Activated T-helper 17 cell treated with anti-CD3 and anti-CD28 coated beads, Interleukin-2, amount 50 U/mL, for 72 hours (primary cell): ENCODE data around the gene LARP1B. TPM values are rescaled to one million over a fixed set of nuclear protein-coding genes. Genes with fewer than 3 reads are reported as not detected.

ENCODE experiments used
- ATAC-seq: fragments of 150-1000 bp; cut with Tn5 transposase; replicated peaks from 2 replicates; pipeline ENCODE4 v1.10.0; 2021; ENCODE audit warnings: mild to moderate bottlenecking, moderate library complexity
- H3K27ac Mint-ChIP-seq: one replicate; pipeline ENCODE4 v1.8.0; 2022; ENCODE audit warnings: mixed read lengths
- H3K27me3 Mint-ChIP-seq: one replicate; pipeline ENCODE4 v1.8.0; 2022; ENCODE audit warnings: mixed read lengths
- H3K36me3 Mint-ChIP-seq: one replicate; pipeline ENCODE4 v1.8.0; 2022; ENCODE audit warnings: low read depth, mild to moderate bottlenecking, mixed read lengths
- H3K4me1 Mint-ChIP-seq: one replicate; pipeline ENCODE4 v1.8.0; 2022; ENCODE audit warnings: mixed read lengths
- H3K4me3 Mint-ChIP-seq: one replicate; pipeline ENCODE4 v1.8.0; 2022; ENCODE audit warnings: mild to moderate bottlenecking, mixed read lengths
- H3K9me3 Mint-ChIP-seq: one replicate; pipeline ENCODE4 v1.8.0; 2022; ENCODE audit warnings: mixed read lengths
- total RNA-seq, 2 donors: library from RNA; stranded (reverse); gene quantifications; one replicate each; pipeline ENCODE4 v1.2.3, GENCODE V29; 2022

LARP1B gene
- total RNA-seq, 2 donors from 2014 or later, result 17.5 to 18.5 TPM

DNA sequence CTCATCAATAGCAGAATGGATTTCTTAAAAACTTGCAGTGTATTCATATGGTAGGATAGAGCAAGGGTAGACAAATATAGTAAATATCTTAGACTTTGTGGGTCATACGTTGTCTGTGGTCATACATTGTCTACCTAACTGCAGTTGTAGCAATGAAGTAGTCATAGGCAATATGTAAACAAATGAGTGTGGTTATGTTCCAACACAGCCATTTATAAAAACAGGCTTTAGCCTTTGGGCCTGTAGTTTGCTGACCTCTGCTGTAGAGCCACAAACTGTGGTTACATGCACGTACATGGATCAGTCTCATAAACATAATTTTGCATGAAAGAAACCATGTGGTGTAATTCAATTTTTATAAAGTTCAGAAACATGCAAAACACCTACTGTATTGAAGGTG lies 98.9 kb downstream of the LARP1B start:
- peaks cover 4% of the 10 kb centered on the region for H3K9me3 Mint-ChIP-seq
- no peaks in the 10 kb centered on the region for H3K27me3 Mint-ChIP-seq
- peaks cover 5% of the 10 kb centered on the region for H3K36me3 Mint-ChIP-seq
- no peaks in the 10 kb centered on the region for H3K4me1 Mint-ChIP-seq
- H3K27ac Mint-ChIP-seq, result no peak overlapping the region
- no peak overlapping the region for H3K4me3 Mint-ChIP-seq
- ATAC-seq, result no peak

DNA sequence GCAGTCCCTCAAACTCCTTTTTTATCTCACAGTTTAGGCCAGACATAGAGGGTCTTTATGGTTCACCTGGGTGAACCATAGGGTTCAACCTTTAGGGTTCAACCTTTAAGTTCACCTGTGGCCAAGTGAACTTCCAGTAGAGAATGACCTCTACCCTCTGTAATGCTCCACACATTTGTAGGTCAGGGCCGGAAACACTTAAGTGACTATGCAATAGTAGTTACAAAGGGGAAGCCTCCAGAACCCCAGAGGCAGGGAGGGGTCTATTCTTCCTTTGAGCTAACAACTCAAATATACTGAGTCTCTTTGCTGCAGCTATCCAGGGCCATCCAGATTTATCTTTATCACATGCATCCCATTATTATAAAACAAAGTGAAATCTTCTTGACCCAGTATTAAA lies 100.0 kb downstream of the LARP1B start:
- peaks cover 4% of the 10 kb centered on the region for H3K9me3 Mint-ChIP-seq
- peaks cover 4% of the 10 kb centered on the region for H3K36me3 Mint-ChIP-seq
- H3K27me3 Mint-ChIP-seq, result no peaks in the 10 kb centered on the region
- no peak overlapping the region for H3K27ac Mint-ChIP-seq
- H3K4me3 Mint-ChIP-seq, result no peak overlapping the region
- no peaks in the 10 kb centered on the region for H3K4me1 Mint-ChIP-seq
- ATAC-seq, result no peak

GRCh38 chr4:128162434-128162833 lies 101.3 kb downstream of the LARP1B start:
- H3K27me3 Mint-ChIP-seq, result no peaks in the 10 kb centered on the region
- no peaks in the 10 kb centered on the region for H3K9me3 Mint-ChIP-seq
- no peaks in the 10 kb centered on the region for H3K4me1 Mint-ChIP-seq
- H3K36me3 Mint-ChIP-seq, result no peaks in the 10 kb centered on the region
- no peak for ATAC-seq
- H3K4me3 Mint-ChIP-seq, result no peak overlapping the region
- H3K27ac Mint-ChIP-seq, result no peak overlapping the region

- ATAC-seq, result no peak
- H3K27ac Mint-ChIP-seq, result no peak overlapping the region
- H3K4me3 Mint-ChIP-seq, result no peak overlapping the region
- no peaks in the 10 kb centered on the region for H3K36me3 Mint-ChIP-seq
- no peaks in the 10 kb centered on the region for H3K9me3 Mint-ChIP-seq
- H3K4me1 Mint-ChIP-seq, result no peaks in the 10 kb centered on the region
- H3K27me3 Mint-ChIP-seq, result no peaks in the 10 kb centered on the region
Observed at GRCh38 chr4:128163177-128164117, 102.3 kb downstream of the LARP1B start.

GRCh38 chr4:128166982-128167381 lies 105.9 kb downstream of the LARP1B start:
- Mint-ChIP-seq H3K9me3 (no peaks in the 10 kb centered on the region), H3K27ac (no peak overlapping the region), H3K27me3 (no peaks in the 10 kb centered on the region), H3K4me1 (no peaks in the 10 kb centered on the region), H3K4me3 (no peak overlapping the region), H3K36me3 (no peaks in the 10 kb centered on the region)
- no peak for ATAC-seq

DNA sequence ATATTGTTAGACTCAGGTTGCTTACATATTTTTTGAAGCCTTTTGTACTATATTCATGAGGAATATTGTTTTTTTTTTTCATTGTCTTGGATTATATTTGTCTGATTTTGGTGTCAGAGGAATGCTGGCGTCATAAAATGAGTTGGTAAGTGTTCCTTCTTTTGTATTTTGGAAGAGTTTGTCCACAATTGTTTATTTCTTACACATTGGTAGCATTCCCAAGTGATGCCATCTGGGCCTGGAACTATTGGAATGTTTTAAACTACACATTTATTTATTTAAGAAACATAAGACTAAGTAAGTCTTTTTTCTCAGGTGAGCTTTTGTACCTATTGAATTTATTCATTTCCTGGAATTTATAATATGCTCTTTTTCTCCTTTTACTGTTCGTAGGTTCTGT lies 107.6 kb downstream of the LARP1B start:
- H3K27me3 Mint-ChIP-seq, result no peaks in the 10 kb centered on the region
- no peak for ATAC-seq
- no peaks in the 10 kb centered on the region for H3K9me3 Mint-ChIP-seq

GRCh38 chr4:128169245-128169644 lies 108.1 kb downstream of the LARP1B start:
- H3K9me3 Mint-ChIP-seq, result no peaks in the 10 kb centered on the region
- no peak for ATAC-seq
- H3K27ac Mint-ChIP-seq, result no peak overlapping the region
- H3K27me3 Mint-ChIP-seq, result no peaks in the 10 kb centered on the region
- H3K4me3 Mint-ChIP-seq, result no peak overlapping the region
- no peaks in the 10 kb centered on the region for H3K4me1 Mint-ChIP-seq
- H3K36me3 Mint-ChIP-seq, result no peaks in the 10 kb centered on the region

More for the DNA sequence above, 107.6 kb downstream of the LARP1B start:
- Mint-ChIP-seq H3K4me3 (no peak overlapping the region), H3K4me1 (no peaks in the 10 kb centered on the region), H3K27ac (no peak overlapping the region), H3K36me3 (no peaks in the 10 kb centered on the region)

- ATAC-seq, result no peak
- H3K27ac Mint-ChIP-seq, result no peak overlapping the region
- H3K27me3 Mint-ChIP-seq, result no peaks in the 10 kb centered on the region
- H3K9me3 Mint-ChIP-seq, result no peaks in the 10 kb centered on the region
- no peaks in the 10 kb centered on the region for H3K4me1 Mint-ChIP-seq
- H3K36me3 Mint-ChIP-seq, result no peaks in the 10 kb centered on the region
- no peak overlapping the region for H3K4me3 Mint-ChIP-seq
Observed at GRCh38 chr4:128176643-128177042, 115.5 kb downstream of the LARP1B start.

- no peaks in the 10 kb centered on the region for H3K9me3 Mint-ChIP-seq
- H3K4me1 Mint-ChIP-seq, result no peaks in the 10 kb centered on the region
- no peak overlapping the region for H3K4me3 Mint-ChIP-seq
- no peaks in the 10 kb centered on the region for H3K27me3 Mint-ChIP-seq
- peak; percentile 43 for ATAC-seq
- H3K36me3 Mint-ChIP-seq, result no peaks in the 10 kb centered on the region
- no peak overlapping the region for H3K27ac Mint-ChIP-seq
Observed at GRCh38 chr4:128177498-128177897, 116.4 kb downstream of the LARP1B start.

DNA sequence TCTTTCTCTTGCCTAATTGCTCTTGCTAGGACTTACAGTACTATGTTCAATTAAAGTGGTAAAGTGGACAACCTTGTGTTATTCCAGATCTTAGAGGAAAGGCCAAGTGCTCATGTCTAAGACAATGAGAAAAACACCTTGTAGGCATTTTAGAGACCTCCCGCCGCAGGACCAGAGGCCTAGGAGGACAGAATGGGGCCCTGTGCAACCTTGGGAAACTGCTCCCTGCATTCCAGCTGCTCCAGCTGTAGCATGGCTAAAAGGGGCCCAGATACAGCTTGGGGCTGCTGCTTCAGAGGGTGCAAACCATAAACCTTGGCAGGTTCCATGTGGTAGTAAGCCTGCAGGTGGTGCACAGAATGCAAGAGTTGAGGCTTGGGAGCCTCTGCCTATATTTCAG lies 125.5 kb downstream of the LARP1B start:
- ATAC-seq, result no peak
- Mint-ChIP-seq H3K4me3 (no peak overlapping the region), H3K27me3 (no peaks in the 10 kb centered on the region)

GRCh38 chr4:128191115-128191781 lies 130.1 kb downstream of the LARP1B start:
- no peaks in the 10 kb centered on the region for H3K4me1 Mint-ChIP-seq
- ATAC-seq, result peak; percentile 95

More for the DNA sequence above, 125.5 kb downstream of the LARP1B start:
- Mint-ChIP-seq H3K36me3 (no peaks in the 10 kb centered on the region), H3K27ac (no peak overlapping the region), H3K9me3 (no peaks in the 10 kb centered on the region), H3K4me1 (no peaks in the 10 kb centered on the region)

GRCh38 chr4:128220286-128221235 lies 159.4 kb downstream of the LARP1B start:
- Mint-ChIP-seq H3K4me3 (no peak overlapping the region), H3K4me1 (no peaks in the 10 kb centered on the region), H3K9me3 (no peaks in the 10 kb centered on the region), H3K27me3 (no peaks in the 10 kb centered on the region), H3K36me3 (no peaks in the 10 kb centered on the region), H3K27ac (no peak overlapping the region)
- ATAC-seq, result no peak

More at GRCh38 chr4:128191115-128191781, 130.1 kb downstream of the LARP1B start:
- H3K27me3 Mint-ChIP-seq, result no peaks in the 10 kb centered on the region
- no peaks in the 10 kb centered on the region for H3K36me3 Mint-ChIP-seq
- H3K9me3 Mint-ChIP-seq, result no peaks in the 10 kb centered on the region
- no peak overlapping the region for H3K27ac Mint-ChIP-seq
- no peak overlapping the region for H3K4me3 Mint-ChIP-seq

GRCh38 chr4:128221586-128221985 lies 160.5 kb downstream of the LARP1B start:
- H3K4me1 Mint-ChIP-seq, result no peaks in the 10 kb centered on the region
- ATAC-seq, result no peak

DNA sequence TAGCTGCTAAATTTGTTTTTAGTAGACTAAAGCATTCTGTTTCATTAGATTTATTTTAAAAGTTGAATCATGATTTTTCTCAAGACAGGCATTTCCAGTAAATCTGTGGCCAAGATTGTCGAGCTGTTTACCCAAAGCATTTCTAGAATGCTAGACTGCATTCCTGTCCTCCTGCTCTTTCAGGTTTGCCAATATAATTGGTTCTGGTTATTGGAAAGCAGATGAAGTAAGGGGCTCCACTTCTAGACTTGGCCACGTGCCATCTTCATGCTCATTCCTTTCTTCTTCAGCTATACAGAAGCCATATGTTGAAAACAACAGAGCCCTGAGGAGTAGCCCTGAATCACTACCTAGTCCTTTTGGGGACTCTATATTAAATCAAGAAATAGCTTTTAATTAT lies 164.0 kb downstream of the LARP1B start:
- no peaks in the 10 kb centered on the region for H3K27me3 Mint-ChIP-seq
- no peak overlapping the region for H3K27ac Mint-ChIP-seq
- H3K36me3 Mint-ChIP-seq, result no peaks in the 10 kb centered on the region
- no peak for ATAC-seq
- no peaks in the 10 kb centered on the region for H3K4me1 Mint-ChIP-seq
- no peak overlapping the region for H3K4me3 Mint-ChIP-seq
- no peaks in the 10 kb centered on the region for H3K9me3 Mint-ChIP-seq

More at GRCh38 chr4:128221586-128221985, 160.5 kb downstream of the LARP1B start:
- H3K4me3 Mint-ChIP-seq, result no peak overlapping the region
- H3K9me3 Mint-ChIP-seq, result no peaks in the 10 kb centered on the region
- no peak overlapping the region for H3K27ac Mint-ChIP-seq
- no peaks in the 10 kb centered on the region for H3K36me3 Mint-ChIP-seq
- no peaks in the 10 kb centered on the region for H3K27me3 Mint-ChIP-seq
